Muscle of leg (tissue), 11 donors: Measurements from ENCODE around the gene BCL11B. TPM values are rescaled to one million over a fixed set of nuclear protein-coding genes. Genes with fewer than 3 reads are reported as not detected.
"Not testable (repeated sequence)": the region's sequence is repeated elsewhere in the genome, so short reads cannot be mapped to it uniquely, and the experiment has no call there.

Experiments
- DNase-seq: peaks from one replicate; pipeline ENCODE4 v3.0.0; 2013
- H3K27ac ChIP-seq: one replicate; pipeline ENCODE4 v1.5.1; 2013; ENCODE audit warnings: mild to moderate bottlenecking, low read length, control low read depth
- H3K27me3 ChIP-seq: one replicate; pipeline ENCODE4 v1.6.1; 2013; ENCODE audit warnings: low read length; ENCODE audit not compliant: control insufficient read depth, insufficient read depth
- H3K36me3 ChIP-seq: one replicate; pipeline ENCODE4 v1.6.1; 2013; ENCODE audit warnings: low read length; ENCODE audit not compliant: control insufficient read depth, insufficient read depth
- H3K4me1 ChIP-seq: one replicate; pipeline ENCODE4 v1.6.1; 2013; ENCODE audit warnings: low read length; ENCODE audit not compliant: control insufficient read depth, insufficient read depth
- H3K4me3 ChIP-seq: one replicate; pipeline ENCODE4 v1.5.1; 2013; ENCODE audit warnings: low read length, control low read depth
- H3K9me3 ChIP-seq: replicated peaks from 2 replicates; pipeline ENCODE4 v1.6.1; 2013; ENCODE audit warnings: low read depth, low read length; ENCODE audit not compliant: control insufficient read depth
- WGBS: methylation state at CpG from one replicate; pipeline ENCODE4 v1.1.5; 2013; ENCODE audit warnings: missing lambda C conversion rate; ENCODE audit not compliant: insufficient coverage; 5-methylcytosine and 5-hydroxymethylcytosine counted together
- polyA plus RNA-seq, 8 donors: library from polyadenylated mRNA; unstranded; fragments of 120-200 nt; gene quantifications; one replicate each; pipeline versions ENCODE4 v1.2.1 to v1.2.3, GENCODE V29; 2013; ENCODE audit warnings: inconsistent platforms in 1 of 8, low replicate concordance in 1 of 8; ENCODE audit not compliant: insufficient read length in 8 of 8, insufficient read depth in 1 of 8
- total RNA-seq: library from RNA; stranded (reverse); fragments of 120-200 nt; gene quantifications from one replicate; pipeline ENCODE4 v1.2.4, GENCODE V29; 2013

Gene BCL11B
- total and polyA plus RNA-seq, 9 donors = 0.89 to 6.3 (median 1.4) TPM

GRCh38 chr14:99190696-99191394 lies 81.2 kb downstream of the BCL11B start:
- H3K9me3 ChIP-seq = no peaks in the 10 kb centered on the region
- no peaks in the 10 kb centered on the region for H3K36me3 ChIP-seq
- no peak for DNase-seq
- no peak overlapping the region for H3K4me3 ChIP-seq
- peaks cover 25% of the 10 kb centered on the region for H3K4me1 ChIP-seq
- WGBS = 63% methylated on average over 3 of the region's 11 CpGs
- H3K27ac ChIP-seq = peak overlapping the region; percentile 80
- H3K27me3 ChIP-seq = peaks cover 24% of the 10 kb centered on the region

GRCh38 chr14:99189201-99189801 lies 82.7 kb downstream of the BCL11B start:
- 59% methylated on average over 16 of the region's 26 CpGs for WGBS
- no peak overlapping the region for H3K4me3 ChIP-seq

GRCh38 chr14:99188731-99189191 lies 83.2 kb downstream of the BCL11B start:
- Histone ChIP-seq H3K4me1 (peaks cover 22% of the 10 kb centered on the region), H3K36me3 (no peaks in the 10 kb centered on the region), H3K9me3 (no peaks in the 10 kb centered on the region), H3K4me3 (no peak overlapping the region), H3K27me3 (peaks cover 14% of the 10 kb centered on the region), H3K27ac (no peak overlapping the region)
- WGBS = 24% methylated on average over 11 of the region's 19 CpGs
- no peak for DNase-seq

More at GRCh38 chr14:99189201-99189801, 82.7 kb downstream of the BCL11B start:
- no peaks in the 10 kb centered on the region for H3K36me3 ChIP-seq
- H3K27ac ChIP-seq = no peak overlapping the region
- no peaks in the 10 kb centered on the region for H3K9me3 ChIP-seq
- peaks cover 14% of the 10 kb centered on the region for H3K27me3 ChIP-seq
- H3K4me1 ChIP-seq = peaks cover 22% of the 10 kb centered on the region
- DNase-seq = no peak

- H3K4me3 ChIP-seq = no peak overlapping the region
- peaks cover 22% of the 10 kb centered on the region for H3K4me1 ChIP-seq
- no peak for DNase-seq
- no peaks in the 10 kb centered on the region for H3K36me3 ChIP-seq
- no peaks in the 10 kb centered on the region for H3K9me3 ChIP-seq
- 75% methylated on average over 2 of the region's 8 CpGs for WGBS
- no peak overlapping the region for H3K27ac ChIP-seq
- H3K27me3 ChIP-seq = peaks cover 12% of the 10 kb centered on the region
These were observed 84.1 kb downstream of the BCL11B start for GRCh38 chr14:99187858-99188257.

GRCh38 chr14:99186956-99187690 lies 84.9 kb downstream of the BCL11B start:
- no peak overlapping the region for H3K27ac ChIP-seq
- no peaks in the 10 kb centered on the region for H3K36me3 ChIP-seq
- H3K27me3 ChIP-seq = peaks cover 12% of the 10 kb centered on the region
- no peaks in the 10 kb centered on the region for H3K9me3 ChIP-seq
- 49% methylated on average over 7 of the region's 16 CpGs for WGBS
- H3K4me1 ChIP-seq = peaks cover 16% of the 10 kb centered on the region
- no peak overlapping the region for H3K4me3 ChIP-seq
- DNase-seq = no peak

GRCh38 chr14:99186336-99186735 lies 85.7 kb downstream of the BCL11B start:
- DNase-seq, H3K27ac ChIP-seq, H3K4me3 ChIP-seq, H3K36me3 ChIP-seq, H3K9me3 ChIP-seq: not testable (repeated sequence)
- H3K27me3 ChIP-seq = peaks cover 12% of the 10 kb centered on the region
- 95% methylated on average over 6 of the region's 8 CpGs for WGBS
- H3K4me1 ChIP-seq = peaks cover 11% of the 10 kb centered on the region

- WGBS = 91% methylated on average over 9 of the region's 16 CpGs
- H3K36me3 ChIP-seq = no peaks in the 10 kb centered on the region
- H3K27me3 ChIP-seq = peaks cover 12% of the 10 kb centered on the region
- DNase-seq = no peak
- H3K4me3 ChIP-seq = no peak overlapping the region
- H3K9me3 ChIP-seq = no peaks in the 10 kb centered on the region
- no peak overlapping the region for H3K27ac ChIP-seq
- H3K4me1 ChIP-seq = peaks cover 7% of the 10 kb centered on the region
These were observed 86.4 kb downstream of the BCL11B start for GRCh38 chr14:99185436-99186068.

GRCh38 chr14:99183716-99184115 lies 88.3 kb downstream of the BCL11B start:
- Histone ChIP-seq H3K36me3 (no peaks in the 10 kb centered on the region), H3K9me3 (no peaks in the 10 kb centered on the region), H3K4me1 (peaks cover 3% of the 10 kb centered on the region), H3K27me3 (peaks cover 8% of the 10 kb centered on the region), H3K27ac (no peak overlapping the region), H3K4me3 (no peak overlapping the region)
- no peak for DNase-seq
- WGBS = 90% methylated on average over 8 of the region's 8 CpGs

- no peak for DNase-seq
- no peak overlapping the region for H3K27ac ChIP-seq
- H3K4me1 ChIP-seq = no peaks in the 10 kb centered on the region
- peaks cover 8% of the 10 kb centered on the region for H3K27me3 ChIP-seq
- no peaks in the 10 kb centered on the region for H3K9me3 ChIP-seq
- 91% methylated on average over 12 of the region's 12 CpGs for WGBS
- no peak overlapping the region for H3K4me3 ChIP-seq
- H3K36me3 ChIP-seq = no peaks in the 10 kb centered on the region
These were observed 88.7 kb downstream of the BCL11B start for GRCh38 chr14:99183311-99183710.
